Neuronal stem cell (in vitro differentiated cells): ENCODE data around the gene CHTF18. TPM values are rescaled to one million over a fixed set of nuclear protein-coding genes. Genes with fewer than 3 reads are reported as not detected.

ENCODE experiments used
- DNase-seq: peaks from one replicate; pipeline ENCODE4 v3.0.0-alpha.2; 2013; ENCODE audit warnings: low spot score
- H2AFZ ChIP-seq: one replicate; pipeline ENCODE4 v1.6.1; 2013; ENCODE audit warnings: mild to moderate bottlenecking, low read length, inconsistent platforms
- H2AK5ac ChIP-seq: 2 replicates; pipeline ENCODE4 v1.6.1; 2013; ENCODE audit warnings: low read depth, mild to moderate bottlenecking, inconsistent platforms, low read length, moderate library complexity, mixed read lengths
- H2BK120ac ChIP-seq: 2 replicates; pipeline ENCODE4 v1.6.1; 2013; ENCODE audit warnings: low read depth, mild to moderate bottlenecking, inconsistent platforms, low read length, moderate library complexity, mixed read lengths
- H2BK12ac ChIP-seq: one replicate; pipeline ENCODE4 v1.6.1; 2013; ENCODE audit warnings: low read length, inconsistent platforms
- H2BK15ac ChIP-seq: 2 replicates; pipeline ENCODE4 v1.6.1; 2013; ENCODE audit warnings: mild to moderate bottlenecking, low read length, inconsistent platforms, mixed read lengths
- H2BK5ac ChIP-seq: one replicate; pipeline ENCODE4 v1.6.1; 2013; ENCODE audit warnings: inconsistent platforms, mild to moderate bottlenecking, low read length, moderate library complexity
- H3K14ac ChIP-seq: one replicate; pipeline ENCODE4 v1.6.1; 2013; ENCODE audit warnings: low read length, inconsistent platforms
- H3K18ac ChIP-seq: 2 replicates; pipeline ENCODE4 v1.6.1; 2013; ENCODE audit warnings: low read length, inconsistent platforms
- H3K23ac ChIP-seq: 2 replicates; pipeline ENCODE4 v1.6.1; 2013; ENCODE audit warnings: low read depth, mild to moderate bottlenecking, mixed read lengths, low read length, inconsistent platforms; ENCODE audit not compliant: poor library complexity
- H3K27ac ChIP-seq: replicated peaks from 3 replicates; pipeline ENCODE4 v1.5.1; 2013; ENCODE audit warnings: low read length, inconsistent platforms
- H3K27me3 ChIP-seq, 3 experiments: 2 replicates each; pipeline ENCODE4 v1.6.1; 2013; ENCODE audit warnings: low read length in 3 of 3, mild to moderate bottlenecking in 2 of 3, inconsistent platforms in 1 of 3, low read depth in 1 of 3, mixed read lengths in 1 of 3, moderate library complexity in 1 of 3; ENCODE audit not compliant: control insufficient read depth in 3 of 3, insufficient read depth in 3 of 3
- H3K36me3 ChIP-seq, 2 donors: replicated peaks in 1 of 2; 2 replicates each; pipeline ENCODE4 v1.6.1; 2013; ENCODE audit warnings: low read length in 2 of 2; ENCODE audit not compliant: control insufficient read depth in 2 of 2, insufficient read depth in 2 of 2
- H3K4ac ChIP-seq: 2 replicates; pipeline ENCODE4 v1.6.1; 2013; ENCODE audit warnings: inconsistent platforms, mild to moderate bottlenecking, low read length, moderate library complexity
- H3K4me1 ChIP-seq, 2 donors: 1 replicate in 1 of 2; 2 replicates in 1 of 2; pipeline ENCODE4 v1.6.1; 2013; ENCODE audit warnings: low read length in 2 of 2, low read depth in 1 of 2; ENCODE audit not compliant: control insufficient read depth in 2 of 2, insufficient read depth in 1 of 2
- H3K4me2 ChIP-seq: one replicate; pipeline ENCODE4 v1.6.1; 2013; ENCODE audit warnings: mild to moderate bottlenecking, low read length, inconsistent platforms; ENCODE audit not compliant: insufficient read depth, poor library complexity, severe bottlenecking
- H3K4me3 ChIP-seq, 2 donors: 2 replicates each; pipeline ENCODE4 v1.5.1; 2013; ENCODE audit warnings: low read length in 2 of 2, mild to moderate bottlenecking in 2 of 2, inconsistent platforms in 1 of 2, moderate library complexity in 1 of 2
- H3K79me1 ChIP-seq: one replicate; pipeline ENCODE4 v1.6.1; 2013; ENCODE audit warnings: low read depth, mild to moderate bottlenecking, inconsistent platforms, low read length, moderate library complexity
- H3K9ac ChIP-seq: one replicate; pipeline ENCODE4 v1.6.1; 2013; ENCODE audit warnings: mild to moderate bottlenecking, low read depth, low read length, inconsistent platforms; ENCODE audit not compliant: poor library complexity
- H3K9me3 ChIP-seq, 2 donors: replicated peaks in 1 of 2; 2 replicates each; pipeline versions ENCODE3 to v1.6.1; 2013; ENCODE audit warnings: low read length in 2 of 2, mild to moderate bottlenecking in 2 of 2, inconsistent platforms in 1 of 2, low read depth in 1 of 2, mixed read lengths in 1 of 2, moderate library complexity in 1 of 2; ENCODE audit not compliant: control insufficient read depth in 2 of 2, insufficient read depth in 1 of 2
- H4K8ac ChIP-seq: one replicate; pipeline ENCODE4 v1.6.1; 2013; ENCODE audit warnings: low read depth, mild to moderate bottlenecking, inconsistent platforms, low read length, moderate library complexity
- H4K91ac ChIP-seq: one replicate; pipeline ENCODE4 v1.6.1; 2013; ENCODE audit warnings: low read length, low read depth, mild to moderate bottlenecking, inconsistent platforms; ENCODE audit not compliant: poor library complexity
- WGBS, 2 donors: extraction: QIAGEN DNeasy Blood & Tissue Kit; methylation state at CpG; one replicate each; pipeline ENCODE4 v1.1.7; 2013; ENCODE audit warnings: missing lambda C conversion rate in 2 of 2, mixed read lengths in 1 of 2; ENCODE audit not compliant: insufficient read length in 2 of 2, insufficient replicate concordance in 1 of 2; ENCODE audit errors: extremely low coverage in 2 of 2; 5-methylcytosine and 5-hydroxymethylcytosine counted together
- small RNA-seq: library from polyadenylated mRNA; stranded (forward); fragments of <200 nt; extraction: miRNeasy Mini kit (QIAGEN cat#:217004); gene quantifications from one replicate; pipeline ENCODE3, GENCODE V24; 2013; ENCODE audit not compliant: insufficient read depth

Gene CHTF18

GRCh38 chr16:847151-847550, 58.7 kb downstream of the CHTF18 start:
- Histone ChIP-seq H2BK15ac (no peak overlapping the region), H3K4me2 (no peak overlapping the region), H4K8ac (no peak overlapping the region), H3K4me3 (no peak overlapping the region), H4K91ac (no peak overlapping the region), H3K79me1 (peaks cover 2% of the 10 kb centered on the region), H2AFZ (no peak overlapping the region), H3K27ac (no peak overlapping the region), H2BK12ac (no peak overlapping the region), H2BK120ac (no peak overlapping the region), H3K14ac (no peak overlapping the region), H3K18ac (no peak overlapping the region), H3K9me3 (peaks cover 29 to 37% of the 10 kb centered on the region in 2 donors), H3K4me1 (peaks cover 0 to 8% of the 10 kb centered on the region in 2 donors), H3K4ac (no peak overlapping the region), H3K27me3 (no peaks in the 10 kb centered on the region), H3K36me3 (no peaks in the 10 kb centered on the region), H3K9ac (no peak overlapping the region), H2BK5ac (no peak overlapping the region), H2AK5ac (no peak overlapping the region), H3K23ac (no peak overlapping the region)
- no CpG with 5 or more reads among the region's 10 CpGs for WGBS, 2 donors
- no peak for DNase-seq

Small RNA genes lying within 50 kb of the gene (small RNA-seq; reads per million reads assigned to genes)
- not detected for gene MIR662
